ENCODE measurements around the gene ANKRD42.

The ANKRD42 gene

GRCh38 chr11:83223457-83223856 is 29.9 kb downstream of the ANKRD42 start:
- TF ChIP-seq CTCF (IDR thresholded peaks at IDR 0.05): no peak
- Histone ChIP-seq H3K36me3 (no peaks in the 10 kb centered on the region), H3K27ac (no peak overlapping the region), H3K4me1 (ENCODE audit: control insufficient read depth in 1 of 2, insufficient read depth in 1 of 2, low read depth in 1 of 2, low read length in 1 of 2) (no peaks in the 10 kb centered on the region), H3K27me3 (no peaks in the 10 kb centered on the region), H3K9me3 (no peaks in the 10 kb centered on the region), H3K4me3 (ENCODE audit: low read depth in 1 of 2, low read length in 1 of 2) (no peak overlapping the region)

DNA sequence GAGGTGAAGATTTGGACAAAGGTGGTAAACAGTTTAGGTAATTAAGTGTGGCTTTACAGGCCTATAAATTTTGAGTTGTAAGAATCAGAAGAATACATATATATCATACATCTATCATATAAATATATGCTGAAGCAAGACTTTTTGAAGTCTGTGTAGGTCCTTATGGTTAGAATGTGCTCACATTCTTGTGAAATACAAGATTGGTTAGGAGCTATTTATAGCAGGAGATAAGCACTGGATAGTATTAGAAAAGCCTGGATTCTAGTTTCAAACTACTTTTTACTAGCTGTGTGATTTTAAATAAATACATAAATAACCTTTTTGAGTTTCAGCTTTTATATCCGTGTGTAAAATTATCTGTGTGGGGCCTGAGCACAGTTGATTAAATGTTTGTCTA is 42.3 kb downstream of the ANKRD42 start:
- H3K27ac ChIP-seq: no peak overlapping the region
- H3K9me3 ChIP-seq: no peaks in the 10 kb centered on the region
- H3K27me3 ChIP-seq: no peaks in the 10 kb centered on the region
- H3K36me3 ChIP-seq: no peaks in the 10 kb centered on the region
- no peak for TF ChIP-seq CTCF (IDR thresholded peaks at IDR 0.05)
- no peak overlapping the region for H3K4me3 ChIP-seq (ENCODE audit: low read depth in 1 of 2, low read length in 1 of 2)
- no peaks in the 10 kb centered on the region for H3K4me1 ChIP-seq (ENCODE audit: control insufficient read depth in 1 of 2, insufficient read depth in 1 of 2, low read depth in 1 of 2, low read length in 1 of 2)

- Histone ChIP-seq H3K4me3 (ENCODE audit: low read depth in 1 of 2, low read length in 1 of 2) (no peak overlapping the region), H3K27me3 (no peaks in the 10 kb centered on the region), H3K4me1 (ENCODE audit: control insufficient read depth in 1 of 2, insufficient read depth in 1 of 2, low read depth in 1 of 2, low read length in 1 of 2) (no peaks in the 10 kb centered on the region), H3K27ac (no peak overlapping the region), H3K9me3 (no peaks in the 10 kb centered on the region), H3K36me3 (no peaks in the 10 kb centered on the region)
- TF ChIP-seq CTCF (IDR thresholded peaks at IDR 0.05): no peak
Observed at GRCh38 chr11:83238111-83238510, 44.6 kb downstream of the ANKRD42 start.

DNA sequence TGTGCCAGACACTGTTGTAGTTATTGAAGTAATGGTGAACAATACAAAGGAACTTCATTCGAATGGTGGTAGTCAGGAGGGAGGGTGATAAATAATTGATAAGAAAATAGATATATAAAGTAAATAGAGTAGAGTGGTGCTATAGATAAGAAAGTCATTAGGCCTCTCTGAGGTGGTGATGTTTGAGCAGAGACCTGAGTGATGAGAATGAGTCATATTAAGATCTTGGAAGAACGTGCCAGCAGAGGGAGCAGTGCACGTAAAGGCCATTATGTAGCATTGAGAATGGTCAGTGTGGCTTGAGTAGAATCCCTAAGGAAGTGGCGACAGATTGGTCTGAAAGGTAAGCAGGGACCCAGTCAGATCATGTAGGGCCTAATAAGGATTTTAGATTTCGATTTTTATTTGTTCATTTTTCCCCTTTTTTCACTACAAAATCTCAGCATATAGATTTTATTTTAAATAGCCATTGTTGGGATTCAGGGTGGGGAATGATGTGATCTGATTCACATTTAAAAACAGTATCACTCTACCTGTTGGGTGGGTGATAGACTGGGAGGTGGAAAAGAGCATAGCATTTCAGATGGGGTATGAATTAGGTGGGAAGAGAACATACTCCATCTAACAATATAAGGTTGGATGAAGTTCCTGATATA is 47.9 kb downstream of the ANKRD42 start:
- no peaks in the 10 kb centered on the region for H3K9me3 ChIP-seq
- H3K27me3 ChIP-seq: no peaks in the 10 kb centered on the region
- no peaks in the 10 kb centered on the region for H3K4me1 ChIP-seq (ENCODE audit: control insufficient read depth in 1 of 2, insufficient read depth in 1 of 2, low read depth in 1 of 2, low read length in 1 of 2)
- no peak overlapping the region for H3K4me3 ChIP-seq (ENCODE audit: low read depth in 1 of 2, low read length in 1 of 2)
- TF ChIP-seq CTCF (IDR thresholded peaks at IDR 0.05): no peak
- H3K36me3 ChIP-seq: no peaks in the 10 kb centered on the region
- H3K27ac ChIP-seq: no peak overlapping the region

GRCh38 chr11:83249445-83249844 is 55.9 kb downstream of the ANKRD42 start:
- Histone ChIP-seq H3K4me3 (ENCODE audit: low read depth in 1 of 2, low read length in 1 of 2) (no peak overlapping the region), H3K4me1 (ENCODE audit: control insufficient read depth in 1 of 2, insufficient read depth in 1 of 2, low read depth in 1 of 2, low read length in 1 of 2) (no peaks in the 10 kb centered on the region), H3K27ac (no peak overlapping the region), H3K9me3 (no peaks in the 10 kb centered on the region), H3K27me3 (no peaks in the 10 kb centered on the region), H3K36me3 (no peaks in the 10 kb centered on the region)
- TF ChIP-seq CTCF (IDR thresholded peaks at IDR 0.05): no peak

Data from neutrophil (primary cell).